Ramos (cell line): ENCODE data around the gene LBHD1.
"Not testable (repeated sequence)": the region's sequence is repeated elsewhere in the genome, so short reads cannot be mapped to it uniquely, and the experiment has no call there.

Experiments
- in situ Hi-C: fragments of 300-500 bp; cut with MboI; formaldehyde crosslinking; loops from one replicate; pipeline ENCODE4 v1.14.3; 2022; ENCODE audit warnings: low sequenced_read_pairs; ENCODE audit not compliant: unreplicated experiment

Gene LBHD1

GRCh38 chr11:62671608-62672389 lies at the start of gene LBHD1, which contains the start of gene UQCC3:
TSS of gene LBHD1 (minus strand) at chr11:62672267. CDS start at chr11:62670031, 2,236 bp downstream.
TSS of gene UQCC3 (plus strand) at chr11:62671673. CDS start at chr11:62671746, 73 bp downstream.
- in situ Hi-C loops: no loop called here

- in situ Hi-C loops: no loop called here
Observed at GRCh38 chr11:62719302-62719978, 47.4 kb upstream of the LBHD1 start.

GRCh38 chr11:62716816-62717215 lies 44.7 kb upstream of the LBHD1 start:
- in situ Hi-C loops: no loop called here

GRCh38 chr11:62716206-62716605 lies 44.1 kb upstream of the LBHD1 start:
- in situ Hi-C loops: no loop called here

- in situ Hi-C loops: no loop called here
Observed at GRCh38 chr11:62715150-62716130, 43.4 kb upstream of the LBHD1 start.

GRCh38 chr11:62713343-62713742 lies 41.3 kb upstream of the LBHD1 start:
- in situ Hi-C loops: no loop called here

GRCh38 chr11:62712861-62713260 lies 40.8 kb upstream of the LBHD1 start:
- in situ Hi-C loops: no loop called here

- in situ Hi-C loops: no loop called here
Observed at GRCh38 chr11:62712276-62712812, 40.3 kb upstream of the LBHD1 start.

GRCh38 chr11:62710001-62710345 lies 37.9 kb upstream of the LBHD1 start:
- in situ Hi-C loops: no loop called here

- in situ Hi-C loops: no loop called here
Observed at GRCh38 chr11:62709247-62710000, 37.4 kb upstream of the LBHD1 start.

GRCh38 chr11:62708793-62709192 lies 36.7 kb upstream of the LBHD1 start:
- in situ Hi-C loops: no loop called here

- in situ Hi-C loops: no loop called here
Observed at GRCh38 chr11:62708392-62708791, 36.3 kb upstream of the LBHD1 start.

- in situ Hi-C loops: no loop called here
Observed at GRCh38 chr11:62707277-62707861, 35.3 kb upstream of the LBHD1 start, which contains the start of the genes BSCL2 and GNG3. TSS of gene BSCL2 (minus strand) at chr11:62707424. CDS start at chr11:62707195, 229 bp downstream. TSS of gene GNG3 (plus strand) at chr11:62707676. CDS start at chr11:62708296, 620 bp downstream.

- in situ Hi-C loops: no loop called here
Observed at GRCh38 chr11:62706850-62707247, 34.8 kb upstream of the LBHD1 start.

- in situ Hi-C loops: no loop called here
Observed at GRCh38 chr11:62705880-62706849, 34.1 kb upstream of the LBHD1 start.

- in situ Hi-C loops: no loop called here
Observed at GRCh38 chr11:62705413-62705812, 33.3 kb upstream of the LBHD1 start.

GRCh38 chr11:62703921-62704320 lies 31.9 kb upstream of the LBHD1 start:
- in situ Hi-C loops: not testable (repeated sequence)

- in situ Hi-C loops: no loop called here
Observed at GRCh38 chr11:62702246-62702645, 30.2 kb upstream of the LBHD1 start.
